NCI-H345 (cell line): Measurements from ENCODE around the gene FIGNL1.
A peak's percentile ranks its signal among the peaks of the same experiment; 100 is the strongest.

Experiments used
- DNase-seq: peaks from one replicate; lab custom pipeline; 2025; lab: John Stamatoyannopoulos, UW

Gene FIGNL1

DNA sequence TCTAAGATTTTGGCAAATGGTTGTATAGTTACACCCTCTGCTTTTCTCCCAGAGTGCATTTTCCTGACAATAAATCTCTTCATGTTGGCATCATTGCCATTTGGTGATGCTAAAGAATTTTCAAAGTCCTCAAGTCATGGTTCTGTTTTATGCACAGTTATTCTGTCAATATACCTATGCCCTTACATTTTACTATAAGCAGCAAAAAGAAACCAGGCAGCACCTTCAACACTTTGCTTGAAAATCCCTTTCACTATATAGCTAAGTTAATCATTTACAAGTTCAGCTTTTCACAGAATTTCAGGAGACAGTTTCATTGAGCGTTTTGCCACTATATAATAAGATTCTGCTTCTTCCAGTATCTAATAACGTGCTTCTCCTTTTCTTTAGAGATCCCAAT lies 22.6 kb downstream of the FIGNL1 start:
- DNase-seq, result no peak

DNA sequence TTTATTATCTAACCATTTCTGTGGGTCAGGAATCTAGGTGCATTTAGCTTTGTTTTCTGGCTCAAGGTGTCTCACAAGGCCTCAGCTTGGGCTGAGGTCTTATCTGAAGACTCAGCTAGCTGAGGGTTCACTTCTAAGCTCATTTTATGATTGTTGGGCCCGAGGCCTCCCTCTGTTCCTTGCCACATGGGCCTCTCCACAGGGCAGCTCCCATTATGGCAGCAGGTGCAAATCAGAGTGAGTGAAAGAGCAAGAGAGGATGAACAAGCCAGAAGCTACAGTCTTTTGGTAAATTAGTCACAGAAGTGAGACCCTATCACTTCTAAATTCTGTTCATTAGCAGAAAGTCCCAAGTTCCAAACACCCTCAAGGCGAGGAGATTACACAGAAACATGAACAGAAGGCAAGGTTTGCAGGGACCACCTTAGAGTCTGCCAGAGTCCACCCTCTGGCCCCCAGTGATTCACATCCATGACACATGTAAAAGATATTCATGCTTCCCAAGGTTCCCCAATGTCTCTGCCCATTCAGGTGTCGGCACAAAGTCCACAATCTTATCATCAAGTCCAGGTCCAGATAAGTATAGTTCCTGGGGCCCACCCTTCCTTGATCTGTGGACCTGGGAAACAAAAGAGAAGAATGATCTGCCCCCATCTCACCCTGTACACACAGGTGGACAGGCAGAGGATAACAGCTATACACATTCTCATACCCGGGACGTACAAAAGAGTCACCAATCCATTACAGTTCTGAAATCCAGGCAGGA lies 23.7 kb downstream of the FIGNL1 start:
- DNase-seq, result no peak

- no peak for DNase-seq
These were observed 24.8 kb downstream of the FIGNL1 start for GRCh38 chr7:50425318-50425717.

DNA sequence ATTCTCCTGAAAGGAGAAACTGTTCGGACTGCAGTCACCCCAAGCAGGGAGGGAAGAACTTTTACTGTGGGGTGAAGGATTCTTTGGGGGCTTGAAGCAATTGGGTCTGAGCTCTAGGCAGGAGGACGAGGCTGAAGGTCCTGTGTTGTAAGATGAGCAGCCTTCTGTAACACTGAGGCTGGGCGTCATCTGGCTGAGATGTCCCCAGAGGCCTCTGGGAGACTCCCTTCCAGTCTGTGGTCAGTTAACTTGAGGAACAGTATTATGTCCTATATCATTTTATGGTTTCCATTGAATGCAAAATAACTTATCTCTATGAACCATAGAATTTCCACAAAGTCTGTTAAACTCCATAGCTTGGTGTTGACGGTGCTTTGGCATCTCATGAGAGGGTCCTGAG lies 26.3 kb downstream of the FIGNL1 start:
- DNase-seq, result no peak

- no peak for DNase-seq
These were observed 27.3 kb downstream of the FIGNL1 start for GRCh38 chr7:50422858-50423257.

GRCh38 chr7:50421043-50421442 lies 29.1 kb downstream of the FIGNL1 start:
- DNase-seq, result no peak

GRCh38 chr7:50418526-50419290 lies 31.4 kb downstream of the FIGNL1 start:
- no peak for DNase-seq

GRCh38 chr7:50418086-50418515 lies 32.0 kb downstream of the FIGNL1 start:
- DNase-seq, result peak; percentile 79

- no peak for DNase-seq
These were observed 33.5 kb downstream of the FIGNL1 start for GRCh38 chr7:50416527-50417182.

GRCh38 chr7:50415844-50416364 lies 34.2 kb downstream of the FIGNL1 start:
- DNase-seq, result no peak

- no peak for DNase-seq
These were observed 36.6 kb downstream of the FIGNL1 start for GRCh38 chr7:50413561-50413960.

GRCh38 chr7:50412973-50413372 lies 37.2 kb downstream of the FIGNL1 start:
- no peak for DNase-seq

- DNase-seq, result no peak
These were observed 38.8 kb downstream of the FIGNL1 start for GRCh38 chr7:50411332-50411731.

DNA sequence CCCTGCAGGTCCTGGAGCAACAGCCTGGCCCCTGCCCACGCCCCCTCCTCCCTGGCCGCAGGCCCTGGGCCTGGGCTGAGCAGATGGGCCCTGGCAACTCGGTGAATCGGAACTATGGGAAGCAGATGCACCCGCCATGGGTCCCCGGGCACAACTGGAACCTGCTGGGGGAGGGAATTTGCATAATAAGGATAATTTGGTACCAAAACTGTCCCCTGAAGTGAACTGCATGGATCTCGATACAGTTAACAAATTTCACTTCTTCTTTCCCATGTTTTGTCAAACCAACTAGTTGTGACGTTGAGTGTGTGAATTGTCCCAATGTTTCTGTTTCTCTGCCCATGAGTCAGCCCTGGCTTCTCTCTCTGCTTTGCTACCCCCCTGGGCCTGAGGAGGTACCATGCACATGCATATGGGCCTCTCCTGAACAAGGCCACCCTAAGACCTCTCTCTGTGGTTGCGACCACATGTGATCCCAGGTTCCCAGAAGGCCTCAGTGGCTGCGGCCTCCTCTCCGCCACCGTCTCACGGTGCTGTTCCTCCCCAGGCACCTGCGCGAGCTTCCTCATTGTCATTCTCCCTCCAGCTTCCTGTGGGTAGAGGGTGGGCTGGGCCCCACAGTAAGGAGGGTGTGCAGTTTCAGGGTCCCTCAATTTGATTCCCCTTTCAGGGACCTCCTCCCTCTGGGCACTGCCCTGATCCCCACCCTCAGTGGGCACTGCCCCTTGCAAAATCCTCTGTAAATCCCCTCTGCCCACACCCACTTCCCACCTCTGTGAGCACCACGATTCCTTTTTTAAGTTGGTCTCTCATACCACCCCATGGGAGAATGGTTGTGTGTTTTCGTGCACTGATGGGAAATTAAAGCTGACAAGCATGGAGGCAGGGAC lies 40.0 kb downstream of the FIGNL1 start:
- no peak for DNase-seq

GRCh38 chr7:50406935-50407334 lies 43.2 kb downstream of the FIGNL1 start:
- no peak for DNase-seq

DNA sequence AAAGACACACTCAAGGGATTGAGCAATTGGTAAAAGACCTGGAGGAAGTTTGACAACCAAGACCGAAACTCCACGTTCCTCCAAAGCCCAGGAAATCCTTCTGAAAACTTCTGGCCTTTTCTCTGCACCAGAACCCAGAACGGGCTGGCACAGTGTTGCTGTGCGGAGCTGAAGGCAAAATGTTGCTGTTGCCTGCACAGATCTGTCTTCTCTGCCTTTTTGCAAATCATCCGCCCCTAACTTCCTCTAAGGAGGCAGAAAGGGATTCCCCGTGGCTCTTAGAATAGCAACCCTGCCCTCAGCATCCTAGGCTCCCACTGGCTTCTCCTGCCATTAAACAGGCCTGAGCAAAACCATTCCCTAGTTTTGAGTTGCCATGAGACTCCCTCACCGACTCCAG lies 44.9 kb downstream of the FIGNL1 start:
- no peak for DNase-seq

GRCh38 chr7:50404392-50404791 lies 45.8 kb downstream of the FIGNL1 start:
- DNase-seq, result no peak

DNA sequence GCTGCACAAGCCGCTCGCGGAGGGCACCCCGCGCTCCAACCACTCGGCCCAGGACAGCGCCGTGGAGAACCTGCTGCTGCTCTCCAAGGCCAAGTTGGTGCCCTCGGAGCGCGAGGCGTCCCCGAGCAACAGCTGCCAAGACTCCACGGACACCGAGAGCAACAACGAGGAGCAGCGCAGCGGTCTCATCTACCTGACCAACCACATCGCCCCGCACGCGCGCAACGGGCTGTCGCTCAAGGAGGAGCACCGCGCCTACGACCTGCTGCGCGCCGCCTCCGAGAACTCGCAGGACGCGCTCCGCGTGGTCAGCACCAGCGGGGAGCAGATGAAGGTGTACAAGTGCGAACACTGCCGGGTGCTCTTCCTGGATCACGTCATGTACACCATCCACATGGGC lies 50.0 kb downstream of the FIGNL1 start:
- DNase-seq, result peak; percentile 38

DNA sequence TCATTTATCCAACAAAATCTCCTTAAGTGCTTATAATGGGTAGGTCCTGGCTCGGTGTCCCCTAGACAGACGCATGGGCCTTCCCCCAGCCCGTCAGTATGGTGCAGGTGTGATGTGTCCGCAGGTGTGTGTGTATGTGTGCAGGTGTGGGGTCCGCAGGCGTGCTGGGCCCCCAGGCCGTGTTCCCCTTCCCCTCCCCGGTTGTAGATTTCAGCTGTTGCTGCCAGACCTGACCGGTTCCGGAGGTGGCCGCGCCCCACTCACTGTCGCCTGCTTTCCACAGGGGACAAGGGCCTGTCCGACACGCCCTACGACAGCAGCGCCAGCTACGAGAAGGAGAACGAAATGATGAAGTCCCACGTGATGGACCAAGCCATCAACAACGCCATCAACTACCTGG lies 50.5 kb downstream of the FIGNL1 start:
- peak; percentile 34 for DNase-seq

- no peak for DNase-seq
These were observed 50.9 kb downstream of the FIGNL1 start for GRCh38 chr7:50399206-50399605.

DNA sequence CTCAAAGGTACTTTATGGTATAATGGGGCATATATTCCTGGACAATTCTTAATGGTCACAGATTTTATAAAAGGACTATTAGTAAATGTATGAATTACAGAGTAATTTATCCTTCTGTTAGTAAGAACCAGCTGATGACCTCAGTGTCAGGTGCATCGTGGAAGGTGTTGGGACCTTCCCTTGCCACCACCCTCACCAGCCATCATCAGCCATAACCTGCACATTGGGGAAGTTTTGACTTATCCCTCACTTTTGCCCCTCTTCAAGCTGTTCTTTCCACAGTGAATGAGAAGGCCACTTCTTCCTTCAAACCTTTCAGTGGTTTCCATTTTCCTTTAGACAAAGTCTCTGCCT lies 52.2 kb downstream of the FIGNL1 start:
- DNase-seq, result no peak
